ENCODE measurements around the gene TMPRSS2.

DNA sequence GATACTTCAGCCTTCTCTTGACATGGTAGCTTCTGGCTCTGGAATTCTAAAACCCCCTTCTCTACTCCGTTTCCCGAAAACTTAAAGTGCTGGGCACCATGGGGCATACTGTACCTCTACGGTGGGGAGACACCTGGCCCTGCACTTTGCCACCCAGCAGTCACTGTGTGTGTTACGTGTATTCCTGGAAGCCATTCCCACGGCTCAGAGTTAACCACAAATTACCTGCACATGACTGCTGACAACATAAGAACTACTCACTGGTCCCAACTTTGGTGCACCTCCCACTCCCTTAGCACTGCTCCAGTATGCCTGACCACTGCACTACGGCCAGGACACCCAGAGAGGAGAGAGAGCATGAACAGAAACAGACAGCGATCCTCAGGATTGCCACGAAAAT, 29.4 kb upstream of the TMPRSS2 start:
- TF ChIP-seq, protein P1, sequence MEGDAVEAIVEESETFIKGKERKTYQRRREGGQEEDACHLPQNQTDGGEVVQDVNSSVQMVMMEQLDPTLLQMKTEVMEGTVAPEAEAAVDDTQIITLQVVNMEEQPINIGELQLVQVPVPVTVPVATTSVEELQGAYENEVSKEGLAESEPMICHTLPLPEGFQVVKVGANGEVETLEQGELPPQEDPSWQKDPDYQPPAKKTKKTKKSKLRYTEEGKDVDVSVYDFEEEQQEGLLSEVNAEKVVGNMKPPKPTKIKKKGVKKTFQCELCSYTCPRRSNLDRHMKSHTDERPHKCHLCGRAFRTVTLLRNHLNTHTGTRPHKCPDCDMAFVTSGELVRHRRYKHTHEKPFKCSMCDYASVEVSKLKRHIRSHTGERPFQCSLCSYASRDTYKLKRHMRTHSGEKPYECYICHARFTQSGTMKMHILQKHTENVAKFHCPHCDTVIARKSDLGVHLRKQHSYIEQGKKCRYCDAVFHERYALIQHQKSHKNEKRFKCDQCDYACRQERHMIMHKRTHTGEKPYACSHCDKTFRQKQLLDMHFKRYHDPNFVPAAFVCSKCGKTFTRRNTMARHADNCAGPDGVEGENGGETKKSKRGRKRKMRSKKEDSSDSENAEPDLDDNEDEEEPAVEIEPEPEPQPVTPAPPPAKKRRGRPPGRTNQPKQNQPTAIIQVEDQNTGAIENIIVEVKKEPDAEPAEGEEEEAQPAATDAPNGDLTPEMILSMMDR (IDR thresholded peaks at IDR 0.05) = no peak
- no peak for TF ChIP-seq POLR2A (IDR thresholded peaks at IDR 0.05)

Data from adrenal gland (tissue), 5 donors.